ENCODE results near the gene CBFB.

DNA sequence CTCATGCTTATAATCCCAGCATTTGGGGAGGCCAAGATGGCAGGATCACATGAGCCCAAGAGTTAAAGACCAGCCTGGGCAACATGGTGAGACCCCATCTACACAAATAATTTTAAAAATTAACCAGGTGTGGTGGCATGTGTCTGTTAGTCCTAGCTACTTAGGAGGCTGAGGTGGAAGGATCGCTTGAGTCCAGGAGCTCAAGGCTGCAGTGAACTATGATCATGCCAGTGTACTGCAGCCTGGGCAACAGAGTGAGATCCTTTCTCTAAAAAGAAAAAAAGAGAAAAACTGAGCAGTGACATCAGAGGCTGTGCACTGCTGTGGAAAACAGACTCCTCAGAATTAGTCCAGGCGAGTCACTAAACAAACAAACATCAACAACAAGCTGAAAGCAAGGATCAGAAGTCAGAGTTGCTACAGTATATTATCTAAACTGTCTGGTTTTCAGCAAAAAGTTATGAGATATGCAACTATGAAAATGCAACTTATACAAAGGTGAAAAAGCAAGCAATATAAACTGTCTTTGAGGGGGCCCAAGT is 39.3 kb downstream of the CBFB start:
- TF ChIP-seq, protein P1, sequence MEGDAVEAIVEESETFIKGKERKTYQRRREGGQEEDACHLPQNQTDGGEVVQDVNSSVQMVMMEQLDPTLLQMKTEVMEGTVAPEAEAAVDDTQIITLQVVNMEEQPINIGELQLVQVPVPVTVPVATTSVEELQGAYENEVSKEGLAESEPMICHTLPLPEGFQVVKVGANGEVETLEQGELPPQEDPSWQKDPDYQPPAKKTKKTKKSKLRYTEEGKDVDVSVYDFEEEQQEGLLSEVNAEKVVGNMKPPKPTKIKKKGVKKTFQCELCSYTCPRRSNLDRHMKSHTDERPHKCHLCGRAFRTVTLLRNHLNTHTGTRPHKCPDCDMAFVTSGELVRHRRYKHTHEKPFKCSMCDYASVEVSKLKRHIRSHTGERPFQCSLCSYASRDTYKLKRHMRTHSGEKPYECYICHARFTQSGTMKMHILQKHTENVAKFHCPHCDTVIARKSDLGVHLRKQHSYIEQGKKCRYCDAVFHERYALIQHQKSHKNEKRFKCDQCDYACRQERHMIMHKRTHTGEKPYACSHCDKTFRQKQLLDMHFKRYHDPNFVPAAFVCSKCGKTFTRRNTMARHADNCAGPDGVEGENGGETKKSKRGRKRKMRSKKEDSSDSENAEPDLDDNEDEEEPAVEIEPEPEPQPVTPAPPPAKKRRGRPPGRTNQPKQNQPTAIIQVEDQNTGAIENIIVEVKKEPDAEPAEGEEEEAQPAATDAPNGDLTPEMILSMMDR (IDR thresholded peaks at IDR 0.05; ENCODE audit: low read depth, low read length) = no peak
- TF ChIP-seq EZH2phosphoT487 (IDR thresholded peaks at IDR 0.05; ENCODE audit: low read depth) = no peak

All from OCI-LY3 (cell line).